ENCODE data around the gene JMJD8.

Gene JMJD8, protein sequence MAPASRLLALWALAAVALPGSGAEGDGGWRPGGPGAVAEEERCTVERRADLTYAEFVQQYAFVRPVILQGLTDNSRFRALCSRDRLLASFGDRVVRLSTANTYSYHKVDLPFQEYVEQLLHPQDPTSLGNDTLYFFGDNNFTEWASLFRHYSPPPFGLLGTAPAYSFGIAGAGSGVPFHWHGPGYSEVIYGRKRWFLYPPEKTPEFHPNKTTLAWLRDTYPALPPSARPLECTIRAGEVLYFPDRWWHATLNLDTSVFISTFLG

DNA sequence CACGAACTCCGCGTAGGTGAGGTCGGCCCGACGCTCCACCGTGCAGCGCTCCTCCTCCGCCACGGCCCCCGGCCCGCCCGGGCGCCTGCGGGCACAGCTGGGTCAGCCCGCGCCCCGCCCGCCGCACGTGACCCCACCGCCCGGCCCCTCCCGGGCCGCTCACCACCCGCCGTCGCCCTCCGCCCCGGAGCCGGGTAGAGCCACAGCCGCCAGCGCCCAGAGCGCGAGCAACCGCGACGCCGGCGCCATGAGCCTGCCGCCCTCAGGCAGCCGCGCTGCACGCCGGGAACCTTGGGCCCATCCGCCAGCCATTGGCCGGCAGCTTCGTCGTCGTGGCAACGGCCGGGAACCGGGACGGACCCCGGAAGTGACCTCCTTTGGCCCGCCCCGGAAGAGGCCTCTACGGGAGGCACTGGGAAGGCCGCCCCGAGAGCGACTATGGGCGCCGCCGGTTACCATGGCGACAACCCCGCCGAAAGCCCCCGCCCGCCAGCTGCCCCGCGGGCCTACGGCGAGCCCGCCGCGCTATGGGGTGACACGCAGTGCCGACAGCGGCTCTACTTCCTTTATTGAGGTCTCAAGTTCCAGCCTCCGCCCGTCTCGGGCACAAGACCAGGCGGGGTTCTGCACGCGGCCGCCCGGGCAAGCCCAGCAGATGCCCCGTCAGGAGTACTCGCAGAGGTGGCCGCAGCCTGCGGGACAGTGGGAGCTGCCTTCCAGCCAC, at the start of gene JMJD8:
TSS of gene JMJD8 (minus strand) at position 264 of the 724 bp plus-strand sequence. CDS start at position 249, 15 bp downstream.
- peak; percentile 98 for DNase-seq

DNA sequence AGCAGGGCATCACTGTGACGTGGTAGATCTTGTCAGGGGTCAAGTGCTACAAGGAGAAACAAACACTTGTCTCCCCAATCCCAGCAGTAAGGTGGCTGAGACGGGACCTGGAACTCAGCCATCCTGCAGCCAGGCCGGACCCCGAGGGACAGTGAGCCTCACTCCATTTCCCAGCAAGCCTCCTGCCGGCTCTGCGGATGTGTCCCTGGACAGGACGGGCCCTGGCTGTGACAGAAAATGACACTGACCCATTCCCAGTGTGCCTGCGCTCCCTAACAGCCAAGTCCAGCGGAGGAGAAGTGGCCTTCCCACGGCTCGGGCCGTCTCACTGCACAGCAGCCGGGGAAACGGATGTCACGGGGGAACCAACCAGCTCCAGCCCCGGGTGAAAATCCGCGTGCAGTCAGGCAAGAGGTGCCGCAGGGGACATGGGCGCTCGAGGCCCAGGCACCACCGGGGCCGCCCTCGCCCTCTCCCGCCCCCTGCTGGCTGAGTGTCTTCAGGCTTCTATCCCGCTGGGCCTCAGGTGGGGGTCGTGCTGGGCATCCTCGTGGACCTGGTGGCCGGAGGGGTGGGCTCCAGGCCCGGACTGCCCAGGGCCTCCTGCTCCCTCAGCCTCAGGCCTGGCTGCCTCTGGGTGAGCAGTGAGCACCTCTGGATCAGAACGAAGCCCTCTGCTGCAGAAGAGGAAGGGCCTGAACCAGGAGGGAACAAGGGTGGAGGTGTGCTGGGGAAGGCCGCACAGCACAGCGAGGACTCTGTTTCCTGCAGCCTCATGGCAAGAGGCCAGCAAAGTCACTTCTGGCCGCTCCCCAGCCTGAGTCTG, 49.5 kb upstream of the JMJD8 start:
- no peak for DNase-seq

DNA sequence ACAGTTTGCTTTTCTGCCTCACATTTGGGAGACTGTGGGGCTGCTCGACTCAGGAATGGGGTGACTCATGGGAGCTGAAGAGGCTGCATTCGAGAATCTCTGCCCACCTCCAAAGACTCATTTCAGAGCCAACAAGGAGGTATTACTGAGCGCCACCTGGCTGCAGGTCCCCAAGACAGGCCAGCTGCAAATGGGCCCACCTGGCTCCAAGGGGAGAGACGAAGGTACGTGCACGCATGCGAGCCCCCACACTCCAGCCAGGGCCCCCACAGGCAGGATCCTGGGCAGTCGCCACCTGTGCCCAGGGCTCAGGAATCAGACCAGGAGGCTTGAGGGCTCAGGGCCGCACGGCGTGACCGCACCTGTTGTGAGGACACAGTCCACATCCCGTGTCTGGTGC, 48.8 kb upstream of the JMJD8 start:
- no peak for DNase-seq

DNA sequence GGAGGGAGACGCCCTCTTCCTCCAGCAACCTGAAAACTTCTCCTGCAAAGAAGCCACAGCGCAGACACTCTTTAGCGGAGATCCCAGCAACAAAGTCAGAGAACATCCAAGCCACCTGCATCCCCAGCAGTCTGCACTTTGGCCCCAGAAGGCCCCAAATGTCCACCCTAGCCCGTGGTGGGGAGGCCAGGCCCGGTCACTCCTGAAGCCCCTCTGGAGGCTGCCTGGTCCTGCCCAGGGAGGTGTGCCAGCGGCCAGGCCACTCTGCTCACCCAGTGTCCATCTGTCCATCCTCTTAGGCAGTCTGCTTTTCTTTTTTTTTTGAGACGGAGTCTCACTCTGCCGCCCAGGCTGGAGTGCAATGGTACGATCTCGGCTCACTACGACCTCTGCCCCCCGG, 48.2 kb upstream of the JMJD8 start:
- no peak for DNase-seq

DNA sequence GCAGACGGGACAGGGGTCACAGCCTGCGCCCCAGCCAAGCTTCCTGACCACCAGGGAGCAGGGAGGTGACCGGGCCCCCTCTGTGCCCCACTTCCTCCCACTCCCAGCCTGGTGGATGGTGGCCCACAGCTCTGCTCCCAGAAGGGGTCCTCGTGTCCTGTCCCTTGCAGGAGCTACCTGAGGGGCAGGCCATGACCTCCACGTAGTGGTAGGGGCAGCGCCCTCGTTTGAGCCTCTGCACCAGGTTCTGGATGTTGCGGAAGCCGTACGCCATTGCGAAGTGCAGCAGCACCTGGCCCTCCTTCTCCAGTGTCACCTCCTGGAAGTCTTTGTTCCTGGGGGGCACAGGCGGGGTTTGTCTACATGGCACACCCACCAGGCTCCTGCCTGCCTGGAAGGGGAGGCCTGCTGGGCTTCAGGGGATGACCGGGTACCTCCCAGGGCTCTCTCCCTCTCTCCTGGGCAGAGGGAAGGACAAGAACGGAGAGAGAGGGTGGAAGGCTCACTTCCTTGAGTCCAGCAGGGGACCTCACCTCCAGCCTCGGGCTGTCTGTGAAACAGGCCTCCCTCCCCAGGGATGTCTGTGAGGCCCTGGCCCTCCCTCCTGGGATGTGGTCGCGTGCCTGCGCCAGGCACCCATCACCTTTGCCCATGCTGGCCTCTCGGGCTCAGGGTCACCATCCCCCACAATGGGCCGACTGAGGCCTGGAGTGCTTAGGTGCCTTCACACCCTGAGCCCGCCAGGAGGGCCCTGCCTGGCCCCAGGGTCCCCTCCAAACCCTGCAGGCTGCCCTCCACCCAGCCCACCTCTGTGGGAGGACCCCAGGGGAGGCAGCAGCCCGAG, 46.8 kb upstream of the JMJD8 start:
- no peak for DNase-seq

DNA sequence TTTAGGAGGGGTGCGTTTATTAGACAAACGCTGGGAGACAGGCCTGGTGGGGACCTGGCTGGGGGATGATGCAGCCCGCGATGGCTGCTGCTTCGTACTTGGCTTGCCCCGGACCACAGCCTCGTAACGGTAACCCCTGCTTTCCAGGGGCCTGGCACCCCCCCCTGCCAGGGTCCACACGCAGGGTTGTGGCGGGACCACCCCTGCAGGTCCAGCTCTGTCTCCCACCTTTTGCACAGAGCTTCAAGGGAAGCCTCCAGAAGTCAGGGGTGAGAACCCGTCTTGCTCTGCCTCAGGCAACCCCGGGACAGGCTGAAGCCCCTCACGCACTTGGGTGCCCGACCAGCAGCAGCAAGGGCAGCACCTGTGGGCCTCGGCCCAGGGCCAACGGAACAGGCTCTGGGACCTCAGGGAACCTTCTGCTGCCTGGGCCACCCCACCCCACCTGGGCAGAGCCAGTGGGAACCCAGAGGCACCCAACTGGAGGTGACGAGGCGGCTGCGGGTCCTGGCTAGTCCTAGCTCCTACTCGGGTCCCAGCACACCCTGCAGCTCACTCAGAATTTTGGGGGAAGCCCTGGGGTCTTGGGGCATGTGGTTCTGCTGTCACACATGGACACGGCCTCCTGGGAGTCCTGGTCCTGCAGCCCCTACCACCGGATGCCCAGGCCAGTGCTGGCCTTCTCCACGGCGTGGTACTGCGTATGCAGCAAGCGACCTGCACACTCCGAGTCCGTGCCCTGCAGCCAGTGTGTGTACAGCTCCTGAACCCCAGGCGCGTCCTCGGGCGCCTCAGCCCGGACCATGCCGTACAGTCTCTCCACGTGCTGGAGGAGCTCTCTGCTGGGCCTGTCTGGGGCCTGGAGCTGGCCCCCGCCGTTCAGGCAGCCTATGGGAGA, 45.9 kb upstream of the JMJD8 start:
- no peak for DNase-seq

DNA sequence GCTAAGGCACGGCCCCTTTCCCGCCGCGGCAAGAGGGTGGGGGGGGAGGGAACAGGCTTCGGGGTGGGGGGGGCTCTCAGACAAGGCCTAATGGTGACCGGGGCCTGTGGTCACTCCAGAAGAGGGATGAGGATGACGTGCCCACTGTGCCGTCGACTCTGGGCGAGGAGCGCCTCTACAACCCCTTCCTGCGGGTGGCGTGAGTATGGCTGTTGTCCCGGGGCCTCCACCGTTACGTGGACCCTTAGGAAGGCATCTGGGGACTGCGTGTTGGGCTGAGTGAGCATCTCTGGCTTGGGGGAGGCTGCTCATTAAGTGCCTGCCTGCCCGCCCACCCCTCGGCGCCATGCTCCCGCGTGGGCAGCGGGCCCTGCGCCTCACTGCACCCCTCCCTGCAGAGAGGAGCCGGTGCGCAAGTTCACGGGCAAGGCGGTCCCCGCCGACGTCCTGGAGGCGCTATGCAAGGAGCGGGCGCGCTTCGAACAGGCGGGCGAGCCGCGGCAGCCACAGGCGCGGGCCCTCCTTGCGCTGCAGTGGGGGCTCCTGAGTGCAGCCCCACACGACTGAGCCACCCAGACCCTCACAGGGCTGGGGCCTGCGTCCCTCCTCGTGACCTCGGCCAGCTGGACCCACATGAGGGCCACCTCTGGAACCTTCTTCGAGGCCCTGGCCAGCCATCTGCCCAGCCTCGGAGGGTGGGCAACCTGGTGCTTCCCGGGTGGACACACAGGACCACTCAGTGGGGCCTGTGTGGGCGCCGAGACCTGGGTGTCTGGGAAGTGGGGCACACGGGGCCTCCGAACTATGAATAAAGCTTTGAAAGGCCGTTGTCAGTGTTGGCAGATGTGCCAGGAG, 45.0 kb upstream of the JMJD8 start:
- no peak for DNase-seq

DNA sequence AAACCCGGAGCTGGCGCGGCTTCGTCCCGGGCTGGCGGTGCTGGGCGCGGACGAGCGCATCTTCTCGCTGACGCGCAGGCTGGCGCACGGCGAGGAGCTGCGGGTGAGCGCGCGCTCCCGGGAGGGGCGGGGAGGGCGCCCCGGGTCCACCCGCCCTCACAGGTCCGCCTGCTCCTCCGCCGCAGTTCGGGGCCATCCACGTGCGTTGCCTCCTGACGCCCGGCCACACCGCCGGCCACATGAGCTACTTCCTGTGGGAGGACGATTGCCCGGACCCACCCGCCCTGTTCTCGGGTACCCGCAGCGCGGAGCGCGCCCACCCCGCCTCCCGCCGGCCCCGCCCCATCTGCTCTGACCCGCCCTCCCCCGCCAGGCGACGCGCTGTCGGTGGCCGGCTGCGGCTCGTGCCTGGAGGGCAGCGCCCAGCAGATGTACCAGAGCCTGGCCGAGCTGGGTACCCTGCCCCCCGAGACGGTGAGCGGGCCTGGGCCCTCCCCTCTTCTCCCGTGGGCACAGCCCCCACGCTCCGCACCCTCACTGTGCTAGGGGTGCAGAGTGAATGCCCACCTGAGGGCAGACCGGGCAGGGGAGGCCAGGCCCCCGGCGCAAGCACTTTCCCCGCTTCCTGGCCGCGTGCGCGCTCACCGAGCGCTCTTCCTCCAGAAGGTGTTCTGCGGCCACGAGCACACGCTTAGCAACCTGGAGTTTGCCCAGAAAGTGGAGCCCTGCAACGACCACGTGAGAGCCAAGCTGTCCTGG, 44.2 kb upstream of the JMJD8 start:
- peak; percentile 73 to 76 for DNase-seq

DNA sequence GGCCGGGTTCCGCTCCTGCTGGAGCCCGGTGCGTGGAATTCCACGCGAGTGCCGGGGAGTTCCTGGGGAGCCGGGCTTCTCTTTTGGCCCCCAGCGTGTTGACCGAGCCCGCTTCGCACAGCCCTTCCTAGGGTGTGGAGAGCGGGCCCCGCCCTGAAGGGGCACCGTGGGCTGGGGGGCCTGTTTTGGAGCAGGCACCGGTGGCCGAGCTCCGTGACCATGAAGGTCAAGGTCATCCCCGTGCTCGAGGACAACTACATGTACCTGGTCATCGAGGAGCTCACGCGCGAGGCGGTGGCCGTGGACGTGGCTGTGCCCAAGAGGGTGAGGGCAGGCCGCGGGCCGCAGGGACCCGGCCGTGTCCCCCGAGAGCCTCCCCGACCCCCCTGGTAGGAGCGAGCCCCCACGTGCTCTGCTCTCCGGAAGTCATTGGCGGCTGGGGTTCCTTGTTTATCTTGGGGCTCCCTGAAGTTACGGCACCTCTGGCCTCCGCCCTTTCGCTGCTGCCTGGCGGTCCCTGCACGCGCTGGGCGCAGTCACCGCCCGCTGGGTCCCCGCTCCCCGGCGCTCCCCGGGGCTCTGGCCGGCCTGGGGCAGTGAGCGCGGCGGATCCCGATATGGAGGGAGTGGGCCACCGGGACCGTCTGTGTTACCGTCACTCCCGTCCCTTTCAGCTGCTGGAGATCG, 43.3 kb upstream of the JMJD8 start:
- DNase-seq, result peak; percentile 36 to 37

DNA sequence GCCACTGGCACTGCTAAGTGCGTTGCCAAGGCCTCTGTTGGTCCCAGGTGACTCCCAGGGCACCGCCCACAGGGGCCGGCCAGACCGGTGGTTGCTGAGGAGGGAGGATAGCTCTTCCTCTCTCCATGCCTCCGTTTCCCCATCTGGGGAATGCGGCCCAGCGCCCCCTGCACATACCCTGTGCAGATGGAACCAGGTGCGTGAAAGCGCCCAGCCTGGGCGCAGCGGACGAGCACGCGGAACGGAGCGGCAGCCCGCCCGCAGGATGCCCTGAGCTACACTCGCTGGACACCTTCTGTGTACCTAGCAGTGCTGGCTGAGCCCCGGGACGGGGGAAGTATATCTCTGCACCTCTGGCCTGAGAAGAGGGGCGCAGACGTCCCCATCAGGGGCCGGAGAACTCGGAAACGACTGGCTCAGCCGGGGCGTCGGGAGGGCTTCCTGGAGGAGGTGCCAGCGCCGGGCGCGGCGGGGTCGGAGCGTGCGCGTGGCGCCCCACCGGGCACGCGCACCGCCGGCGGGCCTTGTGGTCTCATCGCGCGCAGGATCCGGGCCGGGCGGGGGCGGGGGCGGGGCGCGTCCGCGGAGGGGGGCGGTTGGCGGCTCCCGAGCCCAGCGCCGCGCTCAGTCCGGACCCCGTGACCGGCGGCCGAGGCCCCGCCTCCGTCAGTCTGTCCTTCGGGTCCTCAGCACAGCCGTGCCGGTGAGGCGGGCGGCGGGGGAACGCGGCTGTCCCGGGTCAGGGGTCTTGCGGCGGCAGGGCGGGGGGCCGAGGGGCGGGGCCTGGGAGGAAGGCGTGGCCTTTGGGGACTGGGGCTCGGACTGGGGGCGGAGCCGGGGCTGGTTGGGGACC, 42.5 kb upstream of the JMJD8 start, which contains the start of the genes CCDC78 and HAGHL:
TSS of gene CCDC78 (minus strand) at position 6 of the 853 bp plus-strand sequence. CDS start 76 bp downstream, outside the sequence.
TSS of gene HAGHL (plus strand) at position 669 of the 853 bp plus-strand sequence. CDS start 404 bp downstream, outside the sequence.
- DNase-seq, result peak; percentile 63 to 74

DNA sequence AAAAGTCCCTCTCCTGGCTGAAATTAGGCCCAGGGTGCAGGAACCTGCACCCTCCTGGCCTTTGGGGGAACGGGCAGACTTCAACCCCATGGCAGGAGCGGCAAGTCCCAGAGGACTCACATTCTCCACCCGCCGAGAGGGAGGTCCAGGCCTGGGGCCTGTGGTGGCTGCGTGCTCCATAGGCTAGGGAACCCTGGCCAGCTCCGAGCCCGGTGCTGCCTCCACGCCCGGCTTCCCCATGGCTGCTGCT, 42.0 kb upstream of the JMJD8 start:
- no peak for DNase-seq

DNA sequence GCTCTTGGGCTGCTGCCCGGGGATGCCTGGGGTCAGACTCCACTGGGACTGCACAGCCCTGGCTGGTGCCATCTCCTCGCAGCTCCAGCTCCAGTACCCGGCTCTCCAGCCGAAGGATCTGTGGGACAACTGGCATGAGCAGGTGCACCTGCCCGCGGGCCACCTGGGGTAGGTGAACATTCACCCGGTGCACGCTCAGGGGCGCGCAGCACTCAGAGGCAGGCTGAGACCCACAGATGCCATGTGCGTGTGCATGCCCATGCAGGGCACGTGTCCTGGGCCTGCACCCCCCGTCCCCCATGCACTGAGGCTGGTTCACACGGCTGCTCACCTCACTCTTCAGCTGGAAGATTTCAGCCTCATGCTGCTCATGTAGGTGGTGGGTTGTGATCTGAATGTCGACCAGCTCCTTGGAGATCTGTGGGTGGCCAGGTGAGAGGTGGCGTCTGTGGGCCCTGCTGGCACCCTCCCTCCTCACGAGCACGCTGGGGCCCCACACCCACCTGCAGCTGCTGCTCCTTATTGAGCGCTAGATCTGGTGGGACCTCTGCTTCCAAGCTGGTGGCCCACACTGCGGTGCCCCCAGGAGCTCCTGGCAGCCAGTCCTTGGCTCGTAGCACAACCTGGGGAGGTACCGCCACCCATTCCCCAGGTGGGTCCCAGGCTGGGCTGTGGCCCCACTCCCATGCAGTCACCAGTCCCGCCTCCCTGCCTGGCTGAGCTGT, 41.5 kb upstream of the JMJD8 start:
- DNase-seq, result no peak

DNA sequence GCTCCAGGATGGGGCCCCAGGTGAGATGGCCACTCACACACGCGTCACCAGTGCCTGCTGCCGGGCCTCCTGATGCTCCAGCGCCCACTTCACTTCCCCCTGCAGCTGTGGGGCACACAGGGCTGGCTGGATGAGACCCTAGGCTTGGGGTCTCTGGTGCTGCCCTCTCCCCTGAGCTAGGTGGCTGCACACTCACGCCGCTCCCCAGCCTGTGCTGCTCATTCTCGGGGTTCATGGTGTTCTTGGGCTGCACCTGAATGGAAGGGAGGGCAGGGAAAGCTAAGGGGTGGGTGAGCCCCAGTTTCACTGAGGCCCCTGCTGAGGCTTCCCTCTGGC, 40.9 kb upstream of the JMJD8 start:
- DNase-seq, result no peak

DNA sequence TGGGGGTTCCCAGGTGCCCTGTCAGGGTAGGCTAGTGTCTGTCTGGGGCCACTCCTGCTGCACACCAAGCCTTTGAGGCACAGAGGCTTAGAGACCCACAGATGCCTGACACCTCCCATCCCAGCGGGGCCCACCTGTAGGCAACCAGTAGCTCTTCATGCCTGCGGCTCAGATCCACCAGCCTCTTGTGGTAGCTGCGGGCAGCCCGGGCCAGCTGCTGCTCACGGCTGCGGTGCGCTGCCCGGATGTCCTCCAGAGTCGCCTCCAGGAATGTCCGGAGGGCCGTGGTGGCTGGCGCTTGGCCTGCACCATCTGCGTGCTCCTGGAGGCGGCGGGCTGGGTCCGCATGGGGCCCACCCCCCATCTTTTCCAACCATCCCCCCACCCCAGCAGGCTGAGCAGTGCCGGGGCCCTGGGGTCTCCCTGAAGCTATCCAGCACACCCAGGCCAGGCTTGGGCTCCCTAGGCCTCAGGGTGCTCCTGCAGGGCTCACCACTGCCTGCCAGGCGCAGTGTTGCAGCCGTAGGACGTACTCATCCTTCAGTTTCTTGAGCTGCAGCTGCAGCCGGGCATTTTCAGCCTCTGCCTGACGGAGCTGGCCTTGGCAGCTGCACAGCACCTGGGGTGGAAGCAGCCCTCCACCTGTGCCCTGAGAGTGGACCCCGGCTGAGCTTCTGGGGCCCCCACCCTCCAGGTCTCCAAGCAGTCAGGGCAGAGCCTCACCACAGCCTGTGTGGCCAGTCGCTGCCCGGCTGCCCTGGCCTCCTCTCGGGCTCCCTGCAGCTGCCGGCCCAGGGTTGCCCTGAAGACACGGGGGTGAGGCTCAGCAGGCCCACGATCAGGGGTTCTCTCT, 40.3 kb upstream of the JMJD8 start:
- no peak for DNase-seq

DNA sequence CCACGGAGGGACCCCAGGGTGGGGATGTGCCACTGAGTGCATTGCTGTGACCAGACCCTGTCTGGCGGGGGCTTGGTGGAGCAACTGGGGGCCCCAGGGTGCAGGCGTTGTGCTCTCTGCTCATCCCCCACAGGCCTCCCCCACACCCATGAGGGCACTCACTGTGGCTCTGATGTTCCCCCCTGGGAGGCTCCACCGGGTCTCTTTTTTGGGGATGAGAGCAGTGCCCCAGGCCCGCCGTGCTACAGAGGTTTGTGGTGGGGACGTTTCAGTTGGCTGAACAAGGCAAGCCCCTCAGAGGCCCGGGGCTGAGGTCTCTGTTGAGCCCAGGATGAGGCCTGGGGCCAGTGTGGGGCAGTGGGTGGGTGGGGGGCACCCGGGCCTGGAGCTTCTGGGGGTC, 39.6 kb upstream of the JMJD8 start:
- DNase-seq, result no peak

DNA sequence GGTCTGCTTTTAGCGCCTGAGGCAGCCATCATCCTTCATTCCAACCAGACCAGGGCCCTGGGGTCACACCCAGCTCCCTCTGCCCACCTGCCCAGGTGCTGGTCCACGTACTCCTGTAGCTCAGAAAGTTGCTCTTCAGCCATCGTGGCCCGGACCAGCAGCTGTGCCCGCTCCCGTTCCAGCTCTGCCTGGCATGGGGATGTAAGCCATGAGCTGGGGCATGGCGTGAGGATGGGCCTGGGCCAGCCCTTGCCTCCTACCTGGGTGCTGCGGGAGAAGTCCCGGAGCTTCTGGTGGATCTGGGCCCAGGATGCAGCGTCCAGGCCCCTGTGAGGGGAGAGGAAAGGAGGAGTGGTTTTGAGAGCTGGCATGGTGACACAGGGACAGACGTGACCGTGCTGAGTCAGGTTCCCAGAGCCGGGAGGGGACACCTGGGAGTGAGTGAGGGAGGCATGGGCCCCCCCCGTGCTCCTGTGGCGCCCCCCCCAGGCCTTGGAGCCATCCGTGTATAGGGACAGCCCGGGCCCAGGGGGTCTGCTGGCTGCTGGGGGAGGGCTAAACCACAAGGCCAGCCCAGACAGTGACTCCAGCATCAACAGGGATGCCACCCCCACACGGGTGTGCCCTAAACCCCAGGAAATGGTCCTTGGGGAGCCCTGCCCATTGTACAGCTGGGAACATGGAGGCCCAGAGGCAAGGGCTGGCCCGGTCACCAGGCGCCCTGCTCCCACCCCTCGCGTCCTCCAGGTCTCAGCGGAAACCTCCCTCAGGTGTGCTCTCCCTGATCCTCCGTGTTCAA, 38.9 kb upstream of the JMJD8 start:
- no peak for DNase-seq

All from CD4-positive, alpha-beta T cell treated with Interleukin-4 for 1 hour (primary cell).